PFSK-1 (cell line): ENCODE results near the gene DLGAP1.

Experiments
- FOXP2 ChIP-seq: optimal IDR thresholded peaks from 2 replicates; pipeline ENCODE3; 2011; ENCODE audit warnings: borderline replicate concordance, control low read depth, inconsistent platforms; ENCODE audit not compliant: insufficient read depth; ENCODE audit errors: extremely low read length, extremely low read depth
- POLR2AphosphoS5 ChIP-seq: IDR thresholded peaks from 2 replicates; pipeline ENCODE4 v1.6.1; 2012; ENCODE audit warnings: low read depth, mild to moderate bottlenecking, control low read depth, low read length, moderate library complexity
- SIN3A ChIP-seq: IDR thresholded peaks from 2 replicates; pipeline ENCODE4 v1.6.1; 2012; ENCODE audit warnings: mild to moderate bottlenecking, low read length, moderate library complexity, borderline replicate concordance; ENCODE audit not compliant: insufficient read depth
- TAF1 ChIP-seq: IDR thresholded peaks from 2 replicates; pipeline ENCODE4 v1.6.1; 2012; ENCODE audit warnings: low read length, control low read depth, borderline replicate concordance; ENCODE audit not compliant: insufficient read depth
- TF ChIP-seq, protein P1 (sequence below), 2 experiments: IDR thresholded peaks; 2 replicates each; pipeline versions ENCODE4 v1.6.1 to v1.8.0; 2011 to 2012; ENCODE audit warnings: low read depth in 2 of 2, low read length in 2 of 2, control low read depth in 1 of 2, inconsistent platforms in 1 of 2, mild to moderate bottlenecking in 1 of 2, moderate library complexity in 1 of 2; ENCODE audit not compliant: insufficient read depth in 1 of 2

DNA sequence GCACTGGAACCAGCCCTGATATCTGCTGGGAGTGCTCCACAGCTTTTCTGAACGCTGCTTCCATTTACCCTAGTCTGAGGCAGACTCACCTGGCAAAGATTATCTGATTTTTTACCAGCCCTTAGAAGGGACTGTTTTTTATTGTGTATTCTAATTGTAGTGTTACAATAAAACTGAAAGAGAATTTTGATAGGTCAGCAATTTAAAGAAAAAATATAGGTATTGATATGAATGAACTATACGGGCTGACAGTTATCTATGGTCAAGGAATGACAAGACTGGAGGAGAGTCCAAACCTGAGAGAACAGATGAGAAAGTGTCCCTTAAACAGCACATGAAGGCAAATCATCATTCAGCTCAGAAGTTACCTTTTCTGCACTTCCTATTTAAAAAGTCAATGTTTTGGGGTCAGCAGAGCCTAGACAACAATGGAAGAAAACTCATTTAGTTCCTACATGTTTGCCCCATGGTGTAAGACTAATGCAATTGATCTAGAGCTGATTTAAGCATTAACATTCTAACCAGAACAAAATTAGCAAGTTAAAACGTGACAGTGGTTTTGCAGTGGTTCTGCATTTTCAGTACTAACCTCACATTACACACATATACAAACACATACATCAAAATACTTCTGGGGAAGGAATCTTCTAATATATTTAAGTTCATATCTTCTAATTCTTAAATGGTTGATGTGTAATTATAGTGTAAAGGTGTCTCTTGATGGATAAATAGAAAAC is 504.3 kb downstream of the DLGAP1 start:
- no peak for TF ChIP-seq TAF1
- TF ChIP-seq POLR2AphosphoS5: no peak
- TF ChIP-seq FOXP2: no peak
- TF ChIP-seq, protein P1, sequence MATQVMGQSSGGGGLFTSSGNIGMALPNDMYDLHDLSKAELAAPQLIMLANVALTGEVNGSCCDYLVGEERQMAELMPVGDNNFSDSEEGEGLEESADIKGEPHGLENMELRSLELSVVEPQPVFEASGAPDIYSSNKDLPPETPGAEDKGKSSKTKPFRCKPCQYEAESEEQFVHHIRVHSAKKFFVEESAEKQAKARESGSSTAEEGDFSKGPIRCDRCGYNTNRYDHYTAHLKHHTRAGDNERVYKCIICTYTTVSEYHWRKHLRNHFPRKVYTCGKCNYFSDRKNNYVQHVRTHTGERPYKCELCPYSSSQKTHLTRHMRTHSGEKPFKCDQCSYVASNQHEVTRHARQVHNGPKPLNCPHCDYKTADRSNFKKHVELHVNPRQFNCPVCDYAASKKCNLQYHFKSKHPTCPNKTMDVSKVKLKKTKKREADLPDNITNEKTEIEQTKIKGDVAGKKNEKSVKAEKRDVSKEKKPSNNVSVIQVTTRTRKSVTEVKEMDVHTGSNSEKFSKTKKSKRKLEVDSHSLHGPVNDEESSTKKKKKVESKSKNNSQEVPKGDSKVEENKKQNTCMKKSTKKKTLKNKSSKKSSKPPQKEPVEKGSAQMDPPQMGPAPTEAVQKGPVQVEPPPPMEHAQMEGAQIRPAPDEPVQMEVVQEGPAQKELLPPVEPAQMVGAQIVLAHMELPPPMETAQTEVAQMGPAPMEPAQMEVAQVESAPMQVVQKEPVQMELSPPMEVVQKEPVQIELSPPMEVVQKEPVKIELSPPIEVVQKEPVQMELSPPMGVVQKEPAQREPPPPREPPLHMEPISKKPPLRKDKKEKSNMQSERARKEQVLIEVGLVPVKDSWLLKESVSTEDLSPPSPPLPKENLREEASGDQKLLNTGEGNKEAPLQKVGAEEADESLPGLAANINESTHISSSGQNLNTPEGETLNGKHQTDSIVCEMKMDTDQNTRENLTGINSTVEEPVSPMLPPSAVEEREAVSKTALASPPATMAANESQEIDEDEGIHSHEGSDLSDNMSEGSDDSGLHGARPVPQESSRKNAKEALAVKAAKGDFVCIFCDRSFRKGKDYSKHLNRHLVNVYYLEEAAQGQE (IDR thresholded peaks at IDR 0.05; ENCODE audit: insufficient read depth in 1 of 2, low read depth in 2 of 2, low read length in 2 of 2): no peak
- no peak for TF ChIP-seq SIN3A
